ENCODE results near the gene HIC2. TPM values are rescaled to one million over a fixed set of nuclear protein-coding genes. Genes with fewer than 3 reads are reported as not detected.

The HIC2 gene
- total and polyA plus RNA-seq, 2 of the 13 experiments (the other 11 are each of a cell fraction or from before 2014, with no cell fraction given), result 5.0 to 13.7 TPM

DNA sequence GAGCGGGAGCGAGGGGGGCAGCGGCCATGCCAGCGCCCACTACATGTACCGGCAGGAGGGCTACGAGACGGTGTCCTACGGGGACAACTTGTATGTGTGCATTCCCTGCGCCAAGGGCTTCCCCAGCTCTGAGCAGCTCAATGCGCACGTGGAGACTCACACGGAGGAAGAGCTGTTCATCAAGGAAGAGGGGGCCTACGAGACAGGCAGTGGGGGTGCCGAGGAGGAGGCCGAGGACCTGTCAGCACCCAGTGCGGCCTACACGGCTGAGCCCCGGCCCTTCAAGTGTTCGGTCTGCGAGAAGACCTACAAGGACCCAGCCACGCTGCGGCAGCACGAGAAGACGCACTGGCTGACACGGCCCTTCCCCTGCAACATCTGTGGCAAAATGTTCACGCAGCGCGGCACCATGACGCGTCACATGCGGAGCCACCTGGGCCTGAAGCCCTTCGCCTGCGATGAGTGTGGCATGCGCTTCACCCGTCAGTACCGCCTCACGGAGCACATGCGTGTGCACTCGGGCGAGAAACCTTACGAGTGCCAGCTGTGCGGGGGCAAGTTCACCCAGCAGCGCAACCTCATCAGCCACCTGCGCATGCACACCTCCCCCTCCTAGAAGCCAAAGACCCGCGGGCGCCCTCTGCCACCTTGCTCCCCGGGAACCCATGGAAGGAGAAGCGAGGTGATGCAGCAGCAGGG lies 29.1 kb downstream of the HIC2 start:
- Histone ChIP-seq H3K79me2 (ENCODE audit: insufficient read depth, low read length) (peaks cover 9% of the 10 kb centered on the region), H4K20me1 (ENCODE audit: insufficient read depth, low read length) (peaks cover 10% of the 10 kb centered on the region; the same call in 1 of the 2 replicates), H3K4me3 (replicated peaks in 1 of 3; ENCODE audit: insufficient read depth in 1 of 3, low read depth in 2 of 3, low read length in 3 of 3) (no peak overlapping the region), H3K27ac (ENCODE audit: extremely low read length, insufficient read depth, low read length) (no peak overlapping the region), H3K9me3 (ENCODE audit: low read length) (no peaks in the 10 kb centered on the region), H3K27me3 (ENCODE audit: control insufficient read depth in 1 of 2, insufficient read depth in 2 of 2, low read length in 2 of 2) (no peaks in the 10 kb centered on the region), H2AFZ (ENCODE audit: low read length) (no peak overlapping the region), H3K4me2 (ENCODE audit: low read depth, low read length) (no peak overlapping the region), H3K9ac (ENCODE audit: insufficient read depth, low read depth, low read length) (no peak overlapping the region), H3K36me3 (replicated peaks in 1 of 2; ENCODE audit: control insufficient read depth in 1 of 2, insufficient read depth in 2 of 2, low read length in 2 of 2) (peaks cover 18 to 48% of the 10 kb centered on the region in 2 experiments), H3K4me1 (ENCODE audit: insufficient read depth, low read length) (peaks cover 15% of the 10 kb centered on the region)
- ChIA-PET POLR2A (no interaction called here), CTCF (ENCODE audit: low intra/inter-chr PET ratio, low total read pairs) (no interaction called here)
- intact Hi-C loops (cut with micrococcal nuclease; ENCODE audit: unreplicated experiment), result no loop called here
- in situ Hi-C loops (cut with HindIII; ENCODE audit: extremely low pct_ligation_motif_present, low pct_unique_long_range_greater_than_20kb), result no loop called here
- no peak for ATAC-seq
- DNase-seq (ENCODE audit: low spot score), result no peak
- BruUV-seq (replicated peaks), result no TSS peak
- no peak for FAIRE-seq
- TF ChIP-seq ZSCAN20 (CRISPR knock-in tag; IDR thresholded peaks at IDR 0.05; ENCODE audit: borderline replicate concordance) (no peak), HNRNPL (IDR thresholded peaks at IDR 0.05; ENCODE audit: low read depth, low read length) (0 out of 2 replicates have a peak, but pooled peaks have one; percentile 20), RBM22 (optimal IDR thresholded peaks at IDR 0.05; ENCODE audit: low read length) (peak; percentile 69), ZNF605 (CRISPR knock-in tag; IDR thresholded peaks at IDR 0.05) (no peak)
- WGBS (ENCODE audit: low lambda C conversion rate), result over 99% methylated on average over 41 of the region's 49 CpGs

- H3K4me1 ChIP-seq (ENCODE audit: insufficient read depth, low read length), result peaks cover 15% of the 10 kb centered on the region
- FAIRE-seq (no peak), DNase-seq (ENCODE audit: low spot score) (no peak), ATAC-seq (no peak)
- no peak overlapping the region for H3K4me2 ChIP-seq (ENCODE audit: low read depth, low read length)
- in situ Hi-C loops (cut with HindIII; ENCODE audit: extremely low pct_ligation_motif_present, low pct_unique_long_range_greater_than_20kb) (no loop called here), intact Hi-C loops (cut with micrococcal nuclease; ENCODE audit: unreplicated experiment) (no loop called here)
- H3K4me3 ChIP-seq (replicated peaks in 1 of 3; ENCODE audit: insufficient read depth in 1 of 3, low read depth in 2 of 3, low read length in 3 of 3), result no peak overlapping the region
- H3K79me2 ChIP-seq (ENCODE audit: insufficient read depth, low read length), result peaks cover 9% of the 10 kb centered on the region
- 98% methylated on average over 24 of the region's 33 CpGs for WGBS (ENCODE audit: low lambda C conversion rate)
- CTCF ChIA-PET (ENCODE audit: low intra/inter-chr PET ratio, low total read pairs), result no interaction called here
- peaks cover 10% of the 10 kb centered on the region; the same call in 1 of the 2 replicates for H4K20me1 ChIP-seq (ENCODE audit: insufficient read depth, low read length)
- H2AFZ ChIP-seq (ENCODE audit: low read length), result no peak overlapping the region
- TF ChIP-seq AGO2 (optimal IDR thresholded peaks at IDR 0.05; ENCODE audit: low read depth, low read length), result peak; percentile 84
- no peak for TF ChIP-seq ZZZ3 (CRISPR knock-in tag; IDR thresholded peaks at IDR 0.05; ENCODE audit: borderline replicate concordance)
- TF ChIP-seq GTF2F1 (IDR thresholded peaks at IDR 0.05; ENCODE audit: low read length), result no peak
- TF ChIP-seq, protein P1, sequence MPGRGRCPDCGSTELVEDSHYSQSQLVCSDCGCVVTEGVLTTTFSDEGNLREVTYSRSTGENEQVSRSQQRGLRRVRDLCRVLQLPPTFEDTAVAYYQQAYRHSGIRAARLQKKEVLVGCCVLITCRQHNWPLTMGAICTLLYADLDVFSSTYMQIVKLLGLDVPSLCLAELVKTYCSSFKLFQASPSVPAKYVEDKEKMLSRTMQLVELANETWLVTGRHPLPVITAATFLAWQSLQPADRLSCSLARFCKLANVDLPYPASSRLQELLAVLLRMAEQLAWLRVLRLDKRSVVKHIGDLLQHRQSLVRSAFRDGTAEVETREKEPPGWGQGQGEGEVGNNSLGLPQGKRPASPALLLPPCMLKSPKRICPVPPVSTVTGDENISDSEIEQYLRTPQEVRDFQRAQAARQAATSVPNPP (CRISPR knock-in tag; IDR thresholded peaks at IDR 0.05), result no peak
- peak; percentile 74; the same call in 1 of the 2 replicates for TF ChIP-seq ZC3H13 (CRISPR knock-in tag; IDR thresholded peaks at IDR 0.05)
- no peak for TF ChIP-seq HMGXB4 (CRISPR knock-in tag; IDR thresholded peaks at IDR 0.05; ENCODE audit: borderline replicate concordance in 1 of 2, low read depth in 1 of 2)
- no peak overlapping the region for H3K27ac ChIP-seq (ENCODE audit: extremely low read length, insufficient read depth, low read length)
- peaks cover 18 to 48% of the 10 kb centered on the region in 2 experiments for H3K36me3 ChIP-seq (replicated peaks in 1 of 2; ENCODE audit: control insufficient read depth in 1 of 2, insufficient read depth in 2 of 2, low read length in 2 of 2)
- POLR2A ChIA-PET, result no interaction called here
- H3K27me3 ChIP-seq (ENCODE audit: control insufficient read depth in 1 of 2, insufficient read depth in 2 of 2, low read length in 2 of 2), result no peaks in the 10 kb centered on the region
- no TSS peak for BruUV-seq (replicated peaks)
- no peak overlapping the region for H3K9ac ChIP-seq (ENCODE audit: insufficient read depth, low read depth, low read length)
- no peaks in the 10 kb centered on the region for H3K9me3 ChIP-seq (ENCODE audit: low read length)
These were observed 29.9 kb downstream of the HIC2 start for GRCh38 chr22:21446827-21447690.

Data from HepG2 (cell line).